ENCODE data around the gene PHTF1.

Gene PHTF1

GRCh38 chr1:113666126-113666525 is 93.2 kb downstream of the PHTF1 start:
- in situ Hi-C loops (cut with HindIII; ENCODE audit: low pct_unique_long_range_greater_than_20kb, low sequenced_read_pairs) = no loop called here
- no peak for DNase-seq (ENCODE audit: low read depth in 1 of 2, low spot score in 1 of 2)
- TF ChIP-seq JUND (IDR thresholded peaks at IDR 0.05; ENCODE audit: low read depth) = no peak

- no peak for TF ChIP-seq JUND (IDR thresholded peaks at IDR 0.05; ENCODE audit: low read depth)
- in situ Hi-C loops (cut with HindIII; ENCODE audit: low pct_unique_long_range_greater_than_20kb, low sequenced_read_pairs) = no loop called here
- DNase-seq (ENCODE audit: low read depth in 1 of 2, low spot score in 1 of 2) = no peak
Measured at GRCh38 chr1:113665071-113665470, 94.2 kb downstream of the PHTF1 start.

GRCh38 chr1:113663165-113663951 is 95.9 kb downstream of the PHTF1 start:
- in situ Hi-C loops (cut with HindIII; ENCODE audit: low pct_unique_long_range_greater_than_20kb, low sequenced_read_pairs) = no loop called here
- TF ChIP-seq JUND (IDR thresholded peaks at IDR 0.05; ENCODE audit: low read depth) = no peak
- no peak for DNase-seq (ENCODE audit: low read depth in 1 of 2, low spot score in 1 of 2)

GRCh38 chr1:113662101-113662500 is 97.2 kb downstream of the PHTF1 start:
- in situ Hi-C loops (cut with HindIII; ENCODE audit: low pct_unique_long_range_greater_than_20kb, low sequenced_read_pairs) = no loop called here
- no peak for DNase-seq (ENCODE audit: low read depth in 1 of 2, low spot score in 1 of 2)
- TF ChIP-seq JUND (IDR thresholded peaks at IDR 0.05; ENCODE audit: low read depth) = no peak

GRCh38 chr1:113660088-113660487 is 99.2 kb downstream of the PHTF1 start:
- DNase-seq (ENCODE audit: low read depth in 1 of 2, low spot score in 1 of 2) = no peak
- TF ChIP-seq JUND (IDR thresholded peaks at IDR 0.05; ENCODE audit: low read depth) = no peak
- in situ Hi-C loops (cut with HindIII; ENCODE audit: low pct_unique_long_range_greater_than_20kb, low sequenced_read_pairs) = no loop called here

GRCh38 chr1:113659556-113659955 is 99.7 kb downstream of the PHTF1 start:
- DNase-seq (ENCODE audit: low read depth in 1 of 2, low spot score in 1 of 2) = no peak
- in situ Hi-C loops (cut with HindIII; ENCODE audit: low pct_unique_long_range_greater_than_20kb, low sequenced_read_pairs) = no loop called here
- TF ChIP-seq JUND (IDR thresholded peaks at IDR 0.05; ENCODE audit: low read depth) = no peak

GRCh38 chr1:113659035-113659434 is 100.3 kb downstream of the PHTF1 start:
- no peak for DNase-seq (ENCODE audit: low read depth in 1 of 2, low spot score in 1 of 2)
- TF ChIP-seq JUND (IDR thresholded peaks at IDR 0.05; ENCODE audit: low read depth) = no peak
- in situ Hi-C loops (cut with HindIII; ENCODE audit: low pct_unique_long_range_greater_than_20kb, low sequenced_read_pairs) = no loop called here

GRCh38 chr1:113657556-113658063 is 101.7 kb downstream of the PHTF1 start:
- no peak for TF ChIP-seq JUND (IDR thresholded peaks at IDR 0.05; ENCODE audit: low read depth)
- no peak for DNase-seq (ENCODE audit: low read depth in 1 of 2, low spot score in 1 of 2)
- in situ Hi-C loops (cut with HindIII; ENCODE audit: low pct_unique_long_range_greater_than_20kb, low sequenced_read_pairs) = no loop called here

- in situ Hi-C loops (cut with HindIII; ENCODE audit: low pct_unique_long_range_greater_than_20kb, low sequenced_read_pairs) = no loop called here
- TF ChIP-seq JUND (IDR thresholded peaks at IDR 0.05; ENCODE audit: low read depth) = no peak
- DNase-seq (ENCODE audit: low read depth in 1 of 2, low spot score in 1 of 2) = no peak
Measured at GRCh38 chr1:113657126-113657525, 102.2 kb downstream of the PHTF1 start.

GRCh38 chr1:113654883-113655282 is 104.4 kb downstream of the PHTF1 start:
- no peak for TF ChIP-seq JUND (IDR thresholded peaks at IDR 0.05; ENCODE audit: low read depth)
- no peak for DNase-seq (ENCODE audit: low read depth in 1 of 2, low spot score in 1 of 2)
- in situ Hi-C loops (cut with HindIII; ENCODE audit: low pct_unique_long_range_greater_than_20kb, low sequenced_read_pairs) = no loop called here

GRCh38 chr1:113653741-113654140 is 105.5 kb downstream of the PHTF1 start:
- in situ Hi-C loops (cut with HindIII; ENCODE audit: low pct_unique_long_range_greater_than_20kb, low sequenced_read_pairs) = no loop called here
- TF ChIP-seq JUND (IDR thresholded peaks at IDR 0.05; ENCODE audit: low read depth) = no peak

GRCh38 chr1:113652771-113653170 is 106.5 kb downstream of the PHTF1 start:
- in situ Hi-C loops (cut with HindIII; ENCODE audit: low pct_unique_long_range_greater_than_20kb, low sequenced_read_pairs) = no loop called here
- DNase-seq (ENCODE audit: low read depth in 1 of 2, low spot score in 1 of 2) = no peak
- no peak for TF ChIP-seq JUND (IDR thresholded peaks at IDR 0.05; ENCODE audit: low read depth)

More at GRCh38 chr1:113653741-113654140, 105.5 kb downstream of the PHTF1 start:
- no peak for DNase-seq (ENCODE audit: low read depth in 1 of 2, low spot score in 1 of 2)

GRCh38 chr1:113648478-113648877 is 110.8 kb downstream of the PHTF1 start:
- DNase-seq (ENCODE audit: low read depth in 1 of 2, low spot score in 1 of 2) = no peak
- no peak for TF ChIP-seq JUND (IDR thresholded peaks at IDR 0.05; ENCODE audit: low read depth)
- in situ Hi-C loops (cut with HindIII; ENCODE audit: low pct_unique_long_range_greater_than_20kb, low sequenced_read_pairs) = no loop called here

GRCh38 chr1:113647164-113647563 is 112.1 kb downstream of the PHTF1 start:
- no peak for TF ChIP-seq JUND (IDR thresholded peaks at IDR 0.05; ENCODE audit: low read depth)
- in situ Hi-C loops (cut with HindIII; ENCODE audit: low pct_unique_long_range_greater_than_20kb, low sequenced_read_pairs) = no loop called here
- no peak for DNase-seq (ENCODE audit: low read depth in 1 of 2, low spot score in 1 of 2)

Data from T47D (cell line).